HL-60 (cell line): Measurements from ENCODE around the gene TRIO.

Source experiments
- CTCF ChIP-seq: IDR thresholded peaks from one replicate; pipeline ENCODE4 v1.5.1; 2011; ENCODE audit warnings: low read length, control low read depth, inconsistent platforms; ENCODE audit not compliant: insufficient read depth
- GABPA ChIP-seq: IDR thresholded peaks from 2 replicates; pipeline ENCODE4 v1.6.1; 2012; ENCODE audit warnings: low read depth
- POLR2AphosphoS5 ChIP-seq: IDR thresholded peaks from 2 replicates; pipeline ENCODE4 v1.6.1; 2012; ENCODE audit warnings: low read depth
- REST ChIP-seq: IDR thresholded peaks from 2 replicates; pipeline ENCODE4 v1.6.1; 2012; ENCODE audit warnings: low read depth; ENCODE audit not compliant: insufficient replicate concordance
- SPI1 ChIP-seq: IDR thresholded peaks from 2 replicates; pipeline ENCODE4 v1.6.1; 2012; ENCODE audit warnings: low read depth, mild to moderate bottlenecking, borderline replicate concordance

- TF ChIP-seq CTCF: no peak
- TF ChIP-seq POLR2AphosphoS5: no peak
- TF ChIP-seq REST: no peak
- TF ChIP-seq GABPA: no peak
- no peak for TF ChIP-seq SPI1
Observed at GRCh38 chr5:14528926-14529325, 385.8 kb downstream of the TRIO start.
